Glomerular visceral epithelial cell (primary cell): ENCODE measurements around the gene SPACA6.

Source experiments
- DNase-seq: peaks from one replicate; pipeline ENCODE4 v3.0.0-alpha.2; 2016; ENCODE audit errors: extremely low spot score

SPACA6 gene

GRCh38 chr19:51688671-51689571 lies 4.2 kb upstream of the SPACA6 start:
- DNase-seq = peak; percentile 97

- no peak for DNase-seq
Measured at GRCh38 chr19:51689751-51690453, 3.2 kb upstream of the SPACA6 start.

- peak; percentile 81 for DNase-seq
Measured at GRCh38 chr19:51690454-51691073, 2.6 kb upstream of the SPACA6 start.

GRCh38 chr19:51691074-51691583 lies 2.0 kb upstream of the SPACA6 start:
- DNase-seq = no peak

- no peak for DNase-seq
Measured at GRCh38 chr19:51691584-51692428, 1.3 kb upstream of the SPACA6 start.

- no peak for DNase-seq
Measured at GRCh38 chr19:51692468-51692867, 662 bp upstream of the SPACA6 start.

GRCh38 chr19:51693819-51694218 lies 689 bp downstream of the SPACA6 start:
- DNase-seq = no peak

- no peak for DNase-seq
Measured at GRCh38 chr19:51694318-51695085, 1.4 kb downstream of the SPACA6 start.

- no peak for DNase-seq
Measured at GRCh38 chr19:51695088-51695487, 2.0 kb downstream of the SPACA6 start.

GRCh38 chr19:51695702-51696315 lies 2.7 kb downstream of the SPACA6 start:
- no peak for DNase-seq

- no peak for DNase-seq
Measured at GRCh38 chr19:51696606-51697005, 3.5 kb downstream of the SPACA6 start.

- DNase-seq = no peak
Measured at GRCh38 chr19:51697169-51697776, 4.1 kb downstream of the SPACA6 start.

GRCh38 chr19:51698296-51698695 lies 5.2 kb downstream of the SPACA6 start:
- DNase-seq = no peak

GRCh38 chr19:51699170-51699569 lies 6.0 kb downstream of the SPACA6 start:
- DNase-seq = no peak

- no peak for DNase-seq
Measured at GRCh38 chr19:51701468-51702100, 8.5 kb downstream of the SPACA6 start.

GRCh38 chr19:51702103-51702824 lies 9.1 kb downstream of the SPACA6 start:
- peak; percentile 56 for DNase-seq

- DNase-seq = no peak
Measured at GRCh38 chr19:51702825-51703574, 9.9 kb downstream of the SPACA6 start.
